ENCODE results near the gene PTCHD4. TPM values are rescaled to one million over a fixed set of nuclear protein-coding genes. Genes with fewer than 3 reads are reported as not detected.

PTCHD4 gene
- total RNA-seq, 1 donor from 2014 or later = 2.7 TPM

GRCh38 chr6:48141975-48142374 is 31.0 kb upstream of the PTCHD4 start:
- Mint-ChIP-seq H3K36me3 (ENCODE audit: insufficient read depth) (no peaks in the 10 kb centered on the region), H3K27me3 (no peaks in the 10 kb centered on the region), H3K9me3 (ENCODE audit: low read depth) (no peaks in the 10 kb centered on the region), H3K27ac (no peak overlapping the region), H3K4me3 (ENCODE audit: low read depth) (no peak overlapping the region), H3K4me1 (ENCODE audit: low read depth) (peaks cover 7% of the 10 kb centered on the region)
- no peak for TF ChIP-seq CTCF (IDR thresholded peaks at IDR 0.05; ENCODE audit: unreplicated experiment)
- no peak for DNase-seq (ENCODE audit: low spot score, unreplicated experiment)

- Mint-ChIP-seq H3K4me3 (ENCODE audit: low read depth) (no peak overlapping the region), H3K36me3 (ENCODE audit: insufficient read depth) (no peaks in the 10 kb centered on the region), H3K4me1 (ENCODE audit: low read depth) (peaks cover 9% of the 10 kb centered on the region), H3K9me3 (ENCODE audit: low read depth) (no peaks in the 10 kb centered on the region), H3K27ac (no peak overlapping the region), H3K27me3 (no peaks in the 10 kb centered on the region)
- TF ChIP-seq CTCF (IDR thresholded peaks at IDR 0.05; ENCODE audit: unreplicated experiment) = no peak
- DNase-seq (ENCODE audit: low spot score, unreplicated experiment) = no peak
Measured at GRCh38 chr6:48139818-48140614, 29.0 kb upstream of the PTCHD4 start.

- no peaks in the 10 kb centered on the region for H3K36me3 Mint-ChIP-seq (ENCODE audit: insufficient read depth)
- no peaks in the 10 kb centered on the region for H3K27me3 Mint-ChIP-seq
- no peak for TF ChIP-seq CTCF (IDR thresholded peaks at IDR 0.05; ENCODE audit: unreplicated experiment)
- H3K27ac Mint-ChIP-seq = no peak overlapping the region
- no peaks in the 10 kb centered on the region for H3K9me3 Mint-ChIP-seq (ENCODE audit: low read depth)
- peaks cover 6% of the 10 kb centered on the region for H3K4me1 Mint-ChIP-seq (ENCODE audit: low read depth)
- H3K4me3 Mint-ChIP-seq (ENCODE audit: low read depth) = no peak overlapping the region
- DNase-seq (ENCODE audit: low spot score, unreplicated experiment) = no peak
Measured at GRCh38 chr6:48136856-48137255, 25.9 kb upstream of the PTCHD4 start.

GRCh38 chr6:48135323-48136084 is 24.5 kb upstream of the PTCHD4 start:
- Mint-ChIP-seq H3K27ac (no peak overlapping the region), H3K4me3 (ENCODE audit: low read depth) (no peak overlapping the region), H3K36me3 (ENCODE audit: insufficient read depth) (no peaks in the 10 kb centered on the region), H3K4me1 (ENCODE audit: low read depth) (peaks cover 6% of the 10 kb centered on the region), H3K27me3 (no peaks in the 10 kb centered on the region), H3K9me3 (ENCODE audit: low read depth) (no peaks in the 10 kb centered on the region)
- no peak for TF ChIP-seq CTCF (IDR thresholded peaks at IDR 0.05; ENCODE audit: unreplicated experiment)
- no peak for DNase-seq (ENCODE audit: low spot score, unreplicated experiment)

- H3K27me3 Mint-ChIP-seq = no peaks in the 10 kb centered on the region
- no peak overlapping the region for H3K27ac Mint-ChIP-seq
- no peak for TF ChIP-seq CTCF (IDR thresholded peaks at IDR 0.05; ENCODE audit: unreplicated experiment)
- H3K4me1 Mint-ChIP-seq (ENCODE audit: low read depth) = peaks cover 6% of the 10 kb centered on the region
- H3K9me3 Mint-ChIP-seq (ENCODE audit: low read depth) = no peaks in the 10 kb centered on the region
- no peak for DNase-seq (ENCODE audit: low spot score, unreplicated experiment)
- H3K36me3 Mint-ChIP-seq (ENCODE audit: insufficient read depth) = no peaks in the 10 kb centered on the region
- H3K4me3 Mint-ChIP-seq (ENCODE audit: low read depth) = no peak overlapping the region
Measured at GRCh38 chr6:48134246-48134645, 23.2 kb upstream of the PTCHD4 start.

Data from progenitor cell of endocrine pancreas (in vitro differentiated cells).